Stimulated activated CD8-positive, alpha-beta memory T cell treated with anti-CD3 and anti-CD28 coated beads, Interleukin-15, amount 100 ng/mL, for 4 hours (primary cell): Measurements from ENCODE around the gene LRFN4.

Experiments used
- DNase-seq, 2 donors: peaks; one replicate each; pipeline ENCODE4 v3.0.0-alpha.2; 2020; ENCODE audit warnings: low read depth in 2 of 2

Gene LRFN4

GRCh38 chr11:66858186-66858938, 1.5 kb downstream of the LRFN4 start:
- DNase-seq = no peak

- DNase-seq = no peak
These were observed 2.2 kb downstream of the LRFN4 start for GRCh38 chr11:66858939-66859685.

GRCh38 chr11:66859686-66860448, 3.0 kb downstream of the LRFN4 start:
- DNase-seq = no peak

DNA sequence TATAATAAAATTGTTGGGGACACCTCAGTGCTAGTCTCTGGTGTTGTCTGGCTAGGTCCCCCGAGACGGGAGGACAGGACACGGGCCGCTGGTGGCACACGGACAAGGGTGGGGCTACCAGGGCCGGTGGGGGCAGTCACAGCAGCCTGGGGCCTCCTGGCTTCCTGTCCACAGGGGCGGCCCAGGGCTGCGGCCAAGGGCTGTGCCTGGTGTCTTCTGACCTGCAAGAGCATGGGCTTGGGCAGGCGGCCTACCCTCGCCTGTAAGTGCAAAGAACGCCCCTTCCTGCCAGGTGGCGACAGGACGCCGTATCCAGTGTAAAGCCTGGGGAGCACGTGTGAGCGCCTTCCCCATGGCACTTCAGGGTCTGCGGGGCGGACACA, 3.6 kb downstream of the LRFN4 start:
- no peak for DNase-seq

DNA sequence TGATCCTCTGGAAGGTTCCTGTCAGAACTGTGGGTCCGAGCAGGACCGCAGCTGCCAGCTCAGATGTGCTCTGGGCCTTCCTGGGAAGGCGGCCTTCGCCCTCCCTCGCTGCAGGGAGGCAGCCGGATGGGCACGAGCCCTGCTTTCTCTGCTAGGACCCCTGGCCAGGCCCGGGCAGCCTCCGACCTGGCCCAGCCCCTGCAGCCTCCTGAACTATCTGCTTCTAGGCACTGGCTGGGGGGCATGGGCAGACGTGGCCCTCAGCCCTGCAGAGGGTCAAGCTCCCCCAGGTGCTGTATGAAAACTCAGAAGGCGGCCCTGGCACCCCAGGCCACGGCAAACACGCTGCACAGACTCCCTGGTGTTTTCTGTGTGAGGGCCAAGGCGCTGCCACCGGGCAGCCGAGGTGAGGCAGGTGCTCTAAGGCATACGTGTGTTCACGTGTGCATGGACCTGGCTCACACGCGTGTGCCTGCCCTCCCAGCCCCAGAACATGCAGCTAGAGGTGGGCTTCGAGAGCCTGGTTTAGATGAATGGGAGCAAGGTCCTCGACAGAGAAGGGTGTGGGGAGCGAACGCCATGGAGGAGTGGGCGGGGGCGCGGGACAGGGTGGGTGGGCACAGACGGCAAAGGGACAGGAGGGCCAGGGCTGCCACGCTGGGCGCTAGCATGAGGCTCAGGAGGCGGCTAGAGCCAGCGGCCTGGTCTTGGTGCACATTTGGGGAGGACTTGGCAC, 4.3 kb downstream of the LRFN4 start:
- DNase-seq = no peak

DNA sequence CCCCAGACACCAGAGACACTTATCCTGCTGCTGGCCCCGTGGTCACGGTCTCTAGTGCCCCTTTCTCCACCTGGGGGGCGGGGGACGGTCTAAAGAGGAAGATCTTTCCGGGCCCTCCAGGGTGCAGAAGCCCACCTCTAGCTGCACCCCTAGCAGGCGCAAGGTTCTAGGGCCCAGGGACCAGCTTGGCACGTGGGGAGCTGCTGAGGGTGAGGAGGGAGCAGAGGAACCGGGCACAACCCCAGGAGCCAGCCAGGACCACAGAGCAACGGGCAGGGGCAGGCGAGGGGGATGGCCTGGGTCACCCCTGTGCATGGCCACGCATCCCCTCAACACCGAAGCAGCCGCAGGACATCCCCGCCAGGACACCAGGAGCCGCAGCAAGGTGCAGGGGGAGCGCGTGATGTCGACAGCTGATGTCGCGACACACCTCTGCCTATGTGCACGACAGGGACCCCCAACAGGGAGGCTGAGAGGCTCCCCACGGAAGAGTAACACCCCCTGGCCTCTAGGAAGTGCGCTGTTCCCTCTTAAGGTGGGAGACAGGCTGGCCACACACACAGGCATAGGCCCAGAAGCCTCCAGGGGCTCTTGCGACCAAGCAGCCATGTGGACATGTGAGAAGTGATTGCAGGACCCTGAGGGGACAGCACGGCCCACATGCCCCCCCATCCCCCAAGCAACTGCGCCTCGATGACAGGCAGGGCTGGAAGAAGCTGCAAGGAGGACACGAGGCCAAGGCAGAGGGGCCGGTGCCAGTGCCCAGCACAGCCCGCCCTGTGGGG, 5.1 kb downstream of the LRFN4 start:
- no peak for DNase-seq

DNA sequence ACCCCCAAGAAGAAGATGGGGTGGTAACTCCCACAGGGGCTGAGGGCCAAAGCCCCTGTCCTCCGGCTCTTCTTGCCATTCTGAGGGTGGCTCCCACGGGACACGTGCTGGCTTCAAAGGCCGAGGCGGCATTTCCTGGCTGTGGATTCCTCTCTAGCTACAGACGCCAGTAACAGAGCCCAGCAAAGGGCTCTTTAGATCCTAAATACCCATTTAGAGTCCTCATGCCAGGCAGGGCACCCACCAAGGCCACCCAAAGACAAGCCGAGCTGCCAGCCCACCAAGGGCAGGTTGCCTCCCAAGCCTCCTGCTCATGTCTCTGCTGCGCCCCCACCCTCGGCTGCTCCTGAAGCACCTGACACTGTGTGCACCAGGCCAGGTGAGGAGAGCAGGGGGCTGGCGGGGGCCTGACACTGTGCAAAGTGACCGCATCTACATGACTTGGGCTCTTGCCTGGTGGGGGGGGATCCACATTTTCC, 5.7 kb downstream of the LRFN4 start:
- no peak for DNase-seq

DNA sequence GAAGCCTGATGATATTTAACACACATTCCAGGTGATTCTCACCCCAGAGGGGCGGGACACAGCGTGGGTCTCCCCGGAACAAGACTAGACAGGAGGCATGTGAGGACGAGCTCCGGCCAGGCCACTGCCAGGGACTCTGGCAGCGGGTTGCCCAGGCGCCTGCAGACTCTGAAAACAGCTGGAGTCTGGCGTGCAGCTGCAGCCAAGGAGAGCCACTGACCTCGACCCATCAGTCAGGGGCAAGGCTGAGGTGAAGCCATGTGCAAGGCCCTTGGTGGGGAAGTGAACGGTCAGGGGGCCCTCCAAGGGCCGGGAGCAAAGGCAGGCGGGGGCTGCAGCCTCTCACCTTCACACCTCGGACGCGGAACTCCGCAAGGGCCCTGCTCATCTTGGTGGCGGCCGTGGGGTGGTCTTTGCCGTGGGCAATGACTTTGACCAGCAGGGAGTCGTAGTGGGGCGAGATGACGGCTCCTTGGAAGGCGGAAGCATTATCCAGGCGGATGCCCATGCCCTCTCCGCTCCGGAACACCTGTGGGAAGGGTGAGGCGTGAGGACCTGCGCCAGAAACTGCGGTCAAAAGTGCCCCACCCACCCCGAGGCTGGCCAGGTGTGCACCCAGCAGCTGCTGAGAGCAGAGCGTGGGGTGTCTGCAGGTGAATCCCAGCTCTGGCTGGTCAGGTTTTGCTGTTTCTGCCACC, 6.7 kb downstream of the LRFN4 start:
- no peak for DNase-seq

DNA sequence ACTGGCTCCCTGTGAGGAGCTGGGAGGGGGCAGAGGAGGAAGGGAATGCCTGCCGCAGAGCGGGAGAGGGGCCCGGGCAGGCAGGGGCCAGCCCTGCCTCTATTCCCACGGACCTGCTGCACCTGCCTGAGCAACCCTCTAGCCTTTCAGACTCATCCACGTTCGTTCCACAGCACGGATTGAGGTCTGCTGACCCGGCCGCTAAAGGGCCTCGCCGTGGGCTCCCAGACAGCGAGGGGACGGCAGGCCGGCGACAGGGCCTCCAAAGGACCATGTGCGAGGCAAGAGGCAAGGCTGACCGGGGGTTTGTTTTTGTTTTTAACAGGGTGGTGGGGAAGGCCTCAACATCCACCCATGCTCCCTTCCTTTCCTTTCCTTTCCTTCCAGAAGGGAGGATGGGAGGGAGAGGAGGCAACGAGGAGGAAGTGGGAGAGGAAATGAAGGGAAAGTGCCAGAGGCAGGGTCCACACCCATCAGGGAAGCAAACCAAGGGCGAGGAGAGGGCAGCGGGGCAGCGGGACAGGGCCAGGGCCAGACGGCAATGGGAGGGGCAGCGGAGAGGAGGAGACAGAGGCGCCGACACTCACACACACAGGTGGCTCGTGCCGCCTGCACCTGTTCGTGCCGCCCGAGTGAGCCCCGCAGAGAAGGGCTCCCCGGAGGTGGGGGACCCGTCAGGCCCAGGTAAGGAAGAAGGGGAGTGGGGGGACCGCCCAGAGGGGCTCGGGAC, 7.5 kb downstream of the LRFN4 start:
- no peak for DNase-seq

- DNase-seq = no peak
These were observed 8.2 kb downstream of the LRFN4 start for GRCh38 chr11:66864924-66865697.

DNA sequence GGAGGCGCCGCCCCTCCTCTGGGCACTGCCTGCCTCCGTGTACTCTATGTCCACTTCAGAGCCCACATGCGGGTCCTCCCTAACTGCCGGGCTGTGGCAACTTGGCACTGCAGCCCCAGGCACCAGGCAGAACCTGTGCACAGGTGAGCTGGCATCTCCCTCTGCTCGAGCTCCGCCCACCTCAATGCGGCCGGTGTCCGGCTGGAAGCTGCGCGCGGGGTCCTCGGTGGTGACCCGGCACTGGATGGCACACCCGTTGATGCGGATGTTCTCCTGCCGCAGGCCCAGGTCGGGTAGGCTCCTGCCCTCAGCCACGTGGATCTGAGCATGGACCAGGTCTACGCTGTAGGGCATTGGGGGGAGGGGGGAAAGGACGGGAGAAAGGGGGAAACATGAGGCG, 9.1 kb downstream of the LRFN4 start:
- DNase-seq = no peak

DNA sequence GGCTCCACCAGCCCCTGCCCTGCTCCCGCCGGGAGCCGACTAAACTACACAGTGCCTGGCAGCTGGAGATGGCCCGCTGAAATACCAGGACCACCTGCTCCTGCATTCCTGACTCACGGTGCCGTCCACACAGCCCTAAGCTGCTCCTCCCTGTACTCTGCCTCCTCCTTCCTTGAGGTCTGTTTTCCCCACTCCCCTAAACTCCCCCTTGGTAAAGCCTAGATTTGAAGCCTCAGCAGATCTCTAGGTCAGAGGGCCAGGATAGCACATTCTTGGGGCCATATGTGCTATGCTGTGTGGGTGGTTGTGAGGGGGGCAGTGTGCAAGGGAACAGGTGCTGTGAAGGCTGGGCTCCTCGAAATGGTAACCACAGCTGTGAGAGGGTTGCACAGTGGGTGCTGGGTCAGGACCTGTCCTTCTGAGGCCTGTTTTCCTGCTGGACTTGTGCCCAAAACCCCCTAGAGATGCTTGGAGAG, 9.7 kb downstream of the LRFN4 start:
- no peak for DNase-seq

- no peak for DNase-seq
These were observed 10.7 kb downstream of the LRFN4 start for GRCh38 chr11:66867425-66868040.

DNA sequence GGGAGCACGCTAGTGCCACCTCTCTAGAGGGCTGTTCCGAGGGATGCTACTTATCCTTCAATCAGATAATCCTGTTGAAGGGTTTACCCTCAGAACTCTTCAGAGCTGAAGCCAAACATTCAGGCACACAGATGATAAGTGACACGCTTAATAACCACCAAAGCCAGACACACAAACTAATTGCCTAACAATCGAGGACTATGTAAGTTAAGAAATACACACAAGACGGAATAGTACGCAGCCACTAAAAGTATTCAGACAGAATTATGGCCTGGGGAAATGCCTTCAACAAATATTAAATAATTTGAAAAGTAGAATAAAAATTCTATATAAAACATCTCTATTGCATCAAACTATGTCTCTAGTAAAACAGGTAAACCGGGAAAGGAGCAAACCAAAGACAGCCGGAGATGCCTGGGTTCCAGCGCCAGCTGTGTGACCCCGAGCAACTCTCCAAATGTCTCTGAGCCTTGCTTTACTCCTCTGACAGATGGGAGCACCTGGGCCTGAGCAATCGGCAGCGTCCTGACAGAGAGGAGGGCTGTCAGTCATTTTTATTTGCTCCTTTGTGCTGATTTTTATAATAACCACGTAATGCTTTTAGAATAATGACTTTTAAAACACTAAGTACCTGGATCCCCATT, 11.3 kb downstream of the LRFN4 start:
- DNase-seq = no peak

DNA sequence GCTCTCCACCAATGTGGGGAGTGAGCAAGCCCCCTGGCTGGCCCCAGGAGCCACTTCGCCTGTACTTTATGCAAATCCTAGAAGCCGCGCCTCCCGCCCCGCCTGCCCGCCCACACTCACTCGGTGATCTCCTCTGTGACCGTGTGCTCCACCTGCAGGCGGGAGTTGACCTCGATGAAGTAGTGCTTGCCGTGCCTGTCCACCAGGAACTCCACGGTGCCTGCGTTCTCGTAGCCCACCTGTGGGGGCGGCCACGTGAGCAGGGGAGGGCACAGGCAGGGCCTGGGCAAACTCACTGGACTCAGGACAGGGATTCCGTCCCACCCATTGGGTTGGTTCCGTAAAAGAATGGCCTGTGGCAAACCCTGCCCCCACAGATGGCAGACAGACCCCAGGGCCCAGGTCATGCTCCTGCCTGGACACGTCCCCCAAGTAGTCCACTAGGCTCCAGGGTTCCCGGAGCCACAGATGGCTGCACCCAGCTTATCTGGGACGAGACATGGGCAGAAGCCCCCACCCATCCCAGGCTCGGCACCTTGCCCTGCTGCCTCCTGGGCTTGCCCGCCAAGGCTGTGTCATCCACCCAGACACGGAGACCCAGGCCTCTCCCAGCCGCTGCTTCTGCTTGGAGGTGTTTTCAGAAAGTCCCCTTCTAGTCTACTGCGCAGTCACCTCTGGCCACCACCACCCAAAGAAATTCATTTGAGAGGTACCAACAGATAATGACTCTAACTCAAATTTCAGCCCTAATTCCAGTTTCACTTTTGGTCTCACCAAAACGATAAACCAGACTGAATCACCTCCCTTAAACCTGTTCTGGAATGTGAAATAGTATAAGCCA, 12.1 kb downstream of the LRFN4 start:
- DNase-seq = peak; percentile 51 to 68

GRCh38 chr11:66869567-66869870, 12.7 kb downstream of the LRFN4 start:
- no peak for DNase-seq

- no peak for DNase-seq
These were observed 13.3 kb downstream of the LRFN4 start for GRCh38 chr11:66870131-66870530.
